HEK293T (cell line): ENCODE results near the gene PCNX3.

ENCODE experiments used
- CTCF ChIA-PET: fragments of 350-600 bp; formaldehyde crosslinking; extraction: SDS; loops from one replicate; lab custom pipeline; 2021; ENCODE audit warnings: antibody characterized with exemption, inconsistent platforms; lab: Yijun Ruan, JAX
- POLR2A ChIA-PET: fragments of 350-600 bp; formaldehyde crosslinking; extraction: SDS; loops from one replicate; lab custom pipeline; 2020; ENCODE audit warnings: antibody characterized with exemption, inconsistent platforms; lab: Yijun Ruan, JAX
- DNase-seq: peaks from one replicate; pipeline ENCODE4 v3.0.0; 2012; ENCODE audit warnings: mixed read lengths; ENCODE audit errors: extremely low spot score
- ARNT ChIP-seq: fragments of 450-650 bp; IDR thresholded peaks from 2 replicates; pipeline ENCODE4 v1.6.1; 2017; ENCODE audit warnings: mild to moderate bottlenecking
- BHLHE40 ChIP-seq: fragments of 450-650 bp; IDR thresholded peaks from 2 replicates; pipeline ENCODE4 v1.6.1; 2016; ENCODE audit warnings: mild to moderate bottlenecking, moderate library complexity, borderline replicate concordance
- CTBP1 ChIP-seq: fragments of 450-650 bp; IDR thresholded peaks from 2 replicates; pipeline ENCODE4 v1.6.1; 2016; ENCODE audit warnings: borderline replicate concordance
- ELF4 ChIP-seq: fragments of 450-650 bp; IDR thresholded peaks from 2 replicates; pipeline ENCODE4 v1.6.1; 2017; ENCODE audit warnings: antibody characterized with exemption
- FOXA1 ChIP-seq: fragments of 450-650 bp; IDR thresholded peaks from 2 replicates; pipeline ENCODE4 v1.6.1; 2016; ENCODE audit warnings: mild to moderate bottlenecking
- FOXK2 ChIP-seq: fragments of 450-650 bp; IDR thresholded peaks from 2 replicates; pipeline ENCODE4 v1.6.1; 2016; ENCODE audit warnings: mild to moderate bottlenecking
- FOXM1 ChIP-seq: fragments of 450-650 bp; IDR thresholded peaks from 2 replicates; pipeline ENCODE4 v1.6.1; 2017; ENCODE audit warnings: mild to moderate bottlenecking, borderline replicate concordance
- HDGF ChIP-seq: fragments of 450-650 bp; IDR thresholded peaks from 2 replicates; pipeline ENCODE4 v1.6.1; 2017; ENCODE audit warnings: antibody characterized with exemption, borderline replicate concordance
- L3MBTL2 ChIP-seq: fragments of 450-650 bp; conservative IDR thresholded peaks from 2 replicates; pipeline ENCODE4 v1.6.1; 2016; ENCODE audit warnings: mild to moderate bottlenecking
- LEF1 ChIP-seq: fragments of 450-650 bp; IDR thresholded peaks from 2 replicates; pipeline ENCODE4 v1.6.1; 2017; ENCODE audit warnings: mild to moderate bottlenecking, borderline replicate concordance
- NFRKB ChIP-seq: fragments of 450-650 bp; IDR thresholded peaks from 2 replicates; pipeline ENCODE4 v1.6.1; 2016; ENCODE audit warnings: mild to moderate bottlenecking, moderate library complexity
- SP1 ChIP-seq: fragments of 450-650 bp; IDR thresholded peaks from 2 replicates; pipeline ENCODE4 v1.6.1; 2017
- SUZ12 ChIP-seq: fragments of 450-650 bp; IDR thresholded peaks from 2 replicates; pipeline ENCODE4 v1.6.1; 2016; ENCODE audit warnings: mild to moderate bottlenecking
- TARDBP ChIP-seq: fragments of 450-650 bp; IDR thresholded peaks from 2 replicates; pipeline ENCODE4 v1.6.1; 2016
- ZNF384 ChIP-seq: fragments of 450-650 bp; IDR thresholded peaks from 2 replicates; pipeline ENCODE4 v1.6.1; 2016
- TF ChIP-seq, protein P1 (sequence below): fragments of 450-650 bp; IDR thresholded peaks from 2 replicates; pipeline ENCODE4 v1.6.1; 2016

Gene PCNX3

GRCh38 chr11:65580756-65581155 is 34.8 kb upstream of the PCNX3 start:
- DNase-seq, result no peak
- ChIA-PET POLR2A (no interaction called here), CTCF (interaction anchor here (0.6 kb wide), 1 partner anchor 249 kb away, joined by 4 read pairs; no protein-coding TSS in a partner anchor)
- no peak for TF ChIP-seq CTBP1
- no peak for TF ChIP-seq TARDBP
- TF ChIP-seq LEF1, result no peak
- TF ChIP-seq L3MBTL2, result no peak
- TF ChIP-seq NFRKB, result no peak
- TF ChIP-seq FOXM1, result no peak
- TF ChIP-seq SUZ12, result no peak

GRCh38 chr11:65581928-65582327 is 33.6 kb upstream of the PCNX3 start:
- TF ChIP-seq FOXA1 (no peak), CTBP1 (no peak), NFRKB (no peak), HDGF (no peak), FOXK2 (no peak), ZNF384 (no peak), TARDBP (no peak), FOXM1 (no peak), L3MBTL2 (no peak), SP1 (no peak), ARNT (no peak), LEF1 (no peak), ELF4 (no peak), SUZ12 (no peak), BHLHE40 (no peak)
- TF ChIP-seq, protein P1, sequence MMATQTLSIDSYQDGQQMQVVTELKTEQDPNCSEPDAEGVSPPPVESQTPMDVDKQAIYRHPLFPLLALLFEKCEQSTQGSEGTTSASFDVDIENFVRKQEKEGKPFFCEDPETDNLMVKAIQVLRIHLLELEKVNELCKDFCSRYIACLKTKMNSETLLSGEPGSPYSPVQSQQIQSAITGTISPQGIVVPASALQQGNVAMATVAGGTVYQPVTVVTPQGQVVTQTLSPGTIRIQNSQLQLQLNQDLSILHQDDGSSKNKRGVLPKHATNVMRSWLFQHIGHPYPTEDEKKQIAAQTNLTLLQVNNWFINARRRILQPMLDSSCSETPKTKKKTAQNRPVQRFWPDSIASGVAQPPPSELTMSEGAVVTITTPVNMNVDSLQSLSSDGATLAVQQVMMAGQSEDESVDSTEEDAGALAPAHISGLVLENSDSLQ, result no peak
- no peak for DNase-seq
- ChIA-PET POLR2A (no interaction called here), CTCF (interaction anchor here (2.1 kb wide), 1 partner anchor 12 kb away, joined by 5 read pairs; no protein-coding TSS in a partner anchor)

DNA sequence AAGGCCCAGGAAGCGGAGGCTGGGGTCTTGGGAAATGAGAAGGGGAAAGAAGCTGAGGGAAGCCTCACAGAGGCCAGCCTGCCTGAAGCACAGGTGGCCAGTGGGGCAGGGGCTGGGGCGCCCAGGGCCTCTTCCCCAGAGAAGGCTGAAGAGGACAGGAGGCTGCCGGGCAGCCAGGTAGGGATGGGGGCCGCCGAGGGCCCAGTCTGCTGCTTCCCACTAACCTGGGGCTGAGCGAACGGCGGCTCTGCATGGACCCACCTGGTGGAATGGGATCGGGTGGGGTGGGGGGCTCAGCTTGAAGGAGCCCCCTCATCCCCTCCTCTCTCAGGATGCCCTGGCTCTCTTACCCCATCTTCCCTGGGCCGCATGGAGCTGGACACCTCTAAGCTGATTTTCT is 32.0 kb upstream of the PCNX3 start:
- POLR2A ChIA-PET, result interaction anchor here (1.0 to 1.8 kb wide), 3 partner anchors 32 to 160 kb away, joined by 3 to 5 read pairs (median 4); partner anchors contain the start of genes NEAT1 and PCNX3
- CTCF ChIA-PET, result interaction anchor here (1.4 kb wide), 1 partner anchor 10 kb away, joined by 4 read pairs; no protein-coding TSS in a partner anchor
- DNase-seq, result no peak
- TF ChIP-seq HDGF (no peak), TARDBP (no peak), NFRKB (no peak), FOXM1 (no peak), FOXK2 (no peak), ARNT (no peak), ZNF384 (no peak), SP1 (no peak), ELF4 (no peak), L3MBTL2 (no peak), FOXA1 (no peak), CTBP1 (no peak), BHLHE40 (no peak), LEF1 (no peak), SUZ12 (no peak)
- TF ChIP-seq, protein P1, result no peak

- no peak for DNase-seq
Measured at GRCh38 chr11:65584106-65584505, 31.5 kb upstream of the PCNX3 start.

GRCh38 chr11:65584723-65585171 is 30.8 kb upstream of the PCNX3 start:
- CTCF ChIA-PET, result interaction anchor here (1.4 kb wide), 1 partner anchor 9 kb away, joined by 4 read pairs; no protein-coding TSS in a partner anchor
- DNase-seq, result no peak
- TF ChIP-seq FOXM1, result no peak
- no peak for TF ChIP-seq ELF4
- no peak for TF ChIP-seq HDGF
- no peak for TF ChIP-seq ARNT
- no peak for TF ChIP-seq BHLHE40
- no peak for TF ChIP-seq FOXK2
- TF ChIP-seq, protein P1, result no peak
- POLR2A ChIA-PET, result interaction anchor here (1.0 kb wide), 1 partner anchor 83 kb away, joined by 3 read pairs; no protein-coding TSS in a partner anchor

More at GRCh38 chr11:65584106-65584505, 31.5 kb upstream of the PCNX3 start:
- CTCF ChIA-PET, result interaction anchor here (1.4 kb wide), 1 partner anchor 10 kb away, joined by 4 read pairs; no protein-coding TSS in a partner anchor
- POLR2A ChIA-PET, result interaction anchor here (1.0 to 1.8 kb wide), 3 partner anchors 31 to 161 kb away, joined by 3 to 5 read pairs (median 4); partner anchors contain the start of genes NEAT1 and PCNX3
- TF ChIP-seq SUZ12 (no peak), NFRKB (no peak), SP1 (no peak), FOXK2 (no peak), BHLHE40 (no peak), CTBP1 (no peak), FOXA1 (no peak), FOXM1 (no peak), L3MBTL2 (no peak)
